AG10803 (cell line): ENCODE data around the gene XBP1.

Experiments used
- DNase-seq: peaks from one replicate; pipeline ENCODE4 v3.0.0; 2010; ENCODE audit warnings: low read depth
- H3K4me3 ChIP-seq: 2 replicates; pipeline ENCODE4 v1.5.1; 2011; ENCODE audit warnings: mild to moderate bottlenecking, low read length, control low read depth
- TF ChIP-seq, protein P1 (sequence below): conservative IDR thresholded peaks from 2 replicates; pipeline ENCODE4 v1.5.1; 2011; ENCODE audit warnings: mild to moderate bottlenecking, low read length, control low read depth, inconsistent platforms

Gene XBP1

DNA sequence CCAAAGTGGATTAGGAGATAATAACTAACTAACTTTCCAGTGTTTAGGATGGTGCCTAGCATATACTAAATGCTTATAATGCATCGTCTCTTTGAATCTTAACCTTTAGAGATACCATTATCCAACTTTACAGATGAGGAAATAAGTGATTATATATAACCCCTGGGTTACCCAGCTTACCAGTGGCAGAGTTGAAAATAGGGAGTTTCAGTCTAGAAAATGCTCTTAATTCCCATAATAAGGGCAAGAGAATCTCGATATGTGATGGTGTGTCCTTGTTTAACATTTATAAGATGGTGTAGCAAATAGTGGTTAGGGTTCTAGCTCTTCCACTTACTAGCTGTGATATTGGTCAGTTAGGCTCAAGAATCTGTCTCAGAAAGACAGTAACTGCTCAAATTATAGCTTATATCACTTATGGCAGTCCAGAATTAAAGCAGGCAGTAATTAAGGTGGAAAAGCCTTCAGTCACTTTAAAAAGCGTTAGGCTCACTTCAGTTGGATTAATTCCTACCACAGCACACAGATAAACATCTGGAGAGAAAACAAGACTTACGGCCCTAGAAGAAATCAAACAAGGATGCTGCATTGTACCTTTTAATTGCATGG is 6.3 kb downstream of the XBP1 start:
- H3K4me3 ChIP-seq, result no peak overlapping the region
- no peak for DNase-seq
- TF ChIP-seq, protein P1, sequence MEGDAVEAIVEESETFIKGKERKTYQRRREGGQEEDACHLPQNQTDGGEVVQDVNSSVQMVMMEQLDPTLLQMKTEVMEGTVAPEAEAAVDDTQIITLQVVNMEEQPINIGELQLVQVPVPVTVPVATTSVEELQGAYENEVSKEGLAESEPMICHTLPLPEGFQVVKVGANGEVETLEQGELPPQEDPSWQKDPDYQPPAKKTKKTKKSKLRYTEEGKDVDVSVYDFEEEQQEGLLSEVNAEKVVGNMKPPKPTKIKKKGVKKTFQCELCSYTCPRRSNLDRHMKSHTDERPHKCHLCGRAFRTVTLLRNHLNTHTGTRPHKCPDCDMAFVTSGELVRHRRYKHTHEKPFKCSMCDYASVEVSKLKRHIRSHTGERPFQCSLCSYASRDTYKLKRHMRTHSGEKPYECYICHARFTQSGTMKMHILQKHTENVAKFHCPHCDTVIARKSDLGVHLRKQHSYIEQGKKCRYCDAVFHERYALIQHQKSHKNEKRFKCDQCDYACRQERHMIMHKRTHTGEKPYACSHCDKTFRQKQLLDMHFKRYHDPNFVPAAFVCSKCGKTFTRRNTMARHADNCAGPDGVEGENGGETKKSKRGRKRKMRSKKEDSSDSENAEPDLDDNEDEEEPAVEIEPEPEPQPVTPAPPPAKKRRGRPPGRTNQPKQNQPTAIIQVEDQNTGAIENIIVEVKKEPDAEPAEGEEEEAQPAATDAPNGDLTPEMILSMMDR, result no peak

DNA sequence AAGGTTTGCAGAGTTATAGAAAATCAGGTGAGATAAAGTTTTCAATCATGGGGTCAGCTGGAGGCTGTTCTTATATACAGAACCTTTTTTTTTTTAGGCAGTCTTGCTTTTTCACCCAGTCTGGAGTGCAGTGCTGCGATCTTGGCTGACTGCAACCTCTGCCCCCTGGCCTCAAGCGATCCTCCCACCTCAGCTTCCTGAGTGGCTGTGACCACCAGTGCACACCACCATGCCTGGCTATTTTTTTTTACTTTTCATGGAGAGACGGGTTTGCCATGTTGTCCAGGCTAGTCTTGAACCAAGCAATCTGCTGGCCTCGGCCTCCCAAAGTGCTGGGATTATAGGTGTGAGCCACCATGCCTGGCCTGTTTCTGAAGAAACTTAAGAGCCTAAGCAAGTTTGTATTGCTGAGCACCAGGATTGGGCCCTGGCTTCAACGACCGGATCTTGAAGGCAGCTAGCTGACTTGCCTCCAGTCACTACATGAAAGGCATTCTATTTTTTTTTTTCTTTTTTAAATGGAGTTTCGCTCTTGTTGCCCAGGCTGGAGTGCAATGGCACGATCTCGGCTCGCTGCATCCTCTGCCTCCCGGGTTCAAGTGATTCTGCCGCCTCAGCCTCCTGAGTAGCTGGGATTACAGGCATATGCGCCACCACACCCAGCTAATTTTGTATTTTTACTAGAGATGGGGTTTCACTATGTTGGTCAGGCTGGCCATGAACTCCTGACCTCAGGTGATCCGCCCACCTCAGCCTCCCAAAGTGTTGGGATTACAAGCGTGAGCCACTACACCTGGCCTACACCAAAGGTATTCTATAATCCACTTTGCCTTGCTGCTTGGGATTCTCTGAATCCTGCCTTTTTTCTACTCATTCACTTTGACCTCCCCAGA is 7.6 kb downstream of the XBP1 start:
- no peak for DNase-seq
- no peak overlapping the region for H3K4me3 ChIP-seq
- TF ChIP-seq, protein P1, result no peak

DNA sequence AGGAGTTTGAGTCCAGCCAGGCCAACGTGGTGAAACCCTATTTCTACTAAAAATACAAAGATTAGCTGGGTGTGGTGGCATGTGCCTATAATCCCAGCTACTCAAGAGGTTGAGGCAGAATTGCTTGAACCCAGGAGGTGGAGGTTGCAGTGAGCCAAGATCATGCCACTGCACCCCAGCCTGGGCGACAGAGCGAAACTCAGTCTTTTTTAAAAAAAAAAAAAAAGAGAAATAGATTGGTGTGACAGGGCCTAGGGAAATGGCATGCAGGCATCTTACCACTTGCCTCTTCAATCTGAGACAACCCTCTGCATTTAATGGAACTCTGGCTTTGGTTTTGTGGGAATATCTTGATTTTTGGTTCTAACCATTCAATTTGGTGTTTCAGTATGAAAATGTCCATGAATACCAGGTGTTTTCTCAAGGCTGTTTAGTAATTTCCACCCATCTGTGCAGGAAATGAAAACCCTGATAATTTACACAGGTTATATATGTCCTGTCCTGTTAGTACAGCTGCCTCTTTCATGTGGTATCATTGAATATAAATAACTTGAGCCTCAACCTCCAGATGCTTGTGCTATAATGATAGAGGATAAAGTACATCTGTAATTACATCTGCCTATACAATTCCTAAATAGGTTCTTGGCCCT is 8.4 kb downstream of the XBP1 start:
- TF ChIP-seq, protein P1, result no peak
- DNase-seq, result no peak
- no peak overlapping the region for H3K4me3 ChIP-seq

DNA sequence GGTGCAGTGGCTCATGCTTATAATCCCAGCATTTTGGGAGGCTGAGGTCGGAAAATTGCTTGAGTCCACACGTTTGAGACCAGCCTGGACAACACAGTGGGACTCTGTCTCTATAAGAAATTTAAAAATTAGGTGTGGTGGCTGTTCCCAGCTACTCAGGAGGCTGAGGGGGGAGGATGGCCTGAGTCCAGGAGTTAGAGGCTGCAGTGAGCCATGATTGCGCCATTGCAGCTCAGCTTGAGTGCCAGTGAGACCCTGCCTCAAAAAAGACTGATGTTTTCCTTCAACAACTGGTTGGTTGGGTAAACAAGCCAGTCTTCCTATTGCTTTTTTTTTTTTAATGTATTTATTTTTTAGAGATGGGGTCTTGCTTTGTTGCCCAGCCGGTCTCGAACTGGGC is 9.2 kb downstream of the XBP1 start:
- no peak for DNase-seq
- TF ChIP-seq, protein P1, result no peak
- no peak overlapping the region for H3K4me3 ChIP-seq

DNA sequence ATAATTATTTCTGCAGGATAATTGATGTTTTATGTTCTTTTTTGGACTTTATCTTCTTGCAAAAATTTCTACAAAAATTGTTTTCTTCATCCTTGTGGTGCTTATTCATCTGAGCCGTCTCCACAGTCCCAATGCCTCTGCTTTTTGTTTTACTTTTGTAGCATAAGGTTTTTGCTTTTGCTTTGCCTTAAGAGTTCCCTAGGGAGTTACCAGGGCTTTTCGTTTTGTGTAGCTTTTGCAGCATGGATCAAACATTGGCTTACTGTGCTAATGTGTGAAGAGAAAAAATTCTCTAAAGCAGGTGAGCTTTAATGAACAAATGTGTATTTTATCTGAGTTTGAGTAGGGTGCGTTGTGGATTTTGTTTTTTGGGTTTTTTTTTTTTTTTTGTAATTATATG is 11.8 kb downstream of the XBP1 start:
- DNase-seq, result no peak
- H3K4me3 ChIP-seq, result no peak overlapping the region
- TF ChIP-seq, protein P1, result no peak

DNA sequence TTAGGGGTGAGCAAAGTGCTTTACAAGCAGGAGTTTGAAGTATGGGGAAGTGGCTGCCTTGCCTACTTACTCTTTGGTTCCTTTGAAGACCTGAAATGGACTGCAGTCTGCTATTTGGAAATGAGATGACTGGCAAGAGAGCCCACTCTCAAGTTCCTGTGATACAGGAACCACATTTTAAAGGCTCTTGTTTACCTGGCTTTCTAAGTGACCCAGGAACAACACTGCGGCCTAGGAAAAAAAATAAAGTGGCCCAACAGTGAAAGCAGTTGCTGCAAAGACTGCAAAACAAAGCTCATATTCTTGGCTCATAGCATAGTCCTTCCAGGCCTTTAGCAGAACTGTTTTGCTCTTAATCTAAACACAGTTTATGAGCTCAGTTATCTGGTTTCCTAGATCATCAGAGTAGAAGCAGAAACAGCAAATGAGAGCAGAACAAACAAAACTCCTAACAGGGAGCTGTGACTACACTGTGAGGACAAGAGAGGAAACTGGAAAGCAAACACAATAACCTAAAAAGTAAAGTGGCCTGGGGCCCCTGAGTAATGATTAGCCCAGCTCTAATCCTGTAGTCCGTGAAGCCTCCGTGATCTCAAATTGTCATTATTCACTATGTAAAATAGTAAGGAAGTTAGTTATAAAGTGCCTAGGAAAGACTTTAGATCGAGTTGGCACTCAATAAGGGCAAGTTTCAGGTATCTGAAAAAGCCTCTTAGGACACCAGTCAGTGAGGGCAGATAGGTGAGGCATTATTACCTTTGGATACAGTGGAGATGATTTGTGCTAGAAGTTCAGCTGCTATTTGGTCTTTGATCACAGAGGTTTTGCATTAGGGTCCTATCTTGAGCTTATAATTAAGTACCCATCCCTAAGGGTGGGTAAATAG is 16.3 kb downstream of the XBP1 start:
- TF ChIP-seq, protein P1, result no peak
- DNase-seq, result no peak
- no peak overlapping the region for H3K4me3 ChIP-seq
